Thoracic aorta (tissue), 2 donors: ENCODE measurements around the gene RAB3D. TPM values are rescaled to one million over a fixed set of nuclear protein-coding genes. Genes with fewer than 3 reads are reported as not detected.

Experiments
- ATAC-seq: fragments of 150-250 bp; one replicate; pipeline ENCODE4 v1.8.0; 2017; ENCODE audit warnings: low read depth; ENCODE audit not compliant: insufficient number of reproducible peaks, low FRiP score
- DNase-seq: peaks from one replicate; pipeline ENCODE4 v3.0.0-alpha.2; 2020; ENCODE audit warnings: low spot score
- H3K27ac ChIP-seq, 2 donors: fragments of 200-600 bp; sonication (generic); 1 replicate in 1 of 2; 2 replicates in 1 of 2; pipeline ENCODE4 v1.5.1; 2016; ENCODE audit warnings: mild to moderate bottlenecking in 2 of 2, moderate library complexity in 2 of 2
- H3K27me3 ChIP-seq: fragments of 200-600 bp; sonication (generic); replicated peaks from 2 replicates; pipeline ENCODE4 v1.6.0; 2016; ENCODE audit warnings: mild to moderate bottlenecking; ENCODE audit not compliant: insufficient read depth
- H3K36me3 ChIP-seq: fragments of 200-600 bp; sonication (generic); one replicate; pipeline ENCODE4 v1.5.1; 2016
- H3K4me1 ChIP-seq, 2 donors: fragments of 200-600 bp; sonication (generic); 1 replicate in 1 of 2; 2 replicates in 1 of 2; pipeline versions ENCODE4 v1.5.1 to v1.6.0; 2016; ENCODE audit warnings: low read depth in 2 of 2, mild to moderate bottlenecking in 1 of 2; ENCODE audit not compliant: control insufficient read depth in 1 of 2
- H3K4me3 ChIP-seq: fragments of 200-600 bp; sonication (generic); 2 replicates; pipeline ENCODE4 v1.5.1; 2016; ENCODE audit warnings: mild to moderate bottlenecking
- H3K9me3 ChIP-seq: fragments of 200-600 bp; sonication (generic); 2 replicates; pipeline ENCODE4 v1.5.1; 2016
- total RNA-seq, 2 donors: library from RNA; depleted of rRNA; stranded (reverse); fragments of >200 nt; gene quantifications; one replicate each; pipeline versions ENCODE4 v1.1.0 to v1.2.3, GENCODE V29; 2016
- TF ChIP-seq, protein P1 (sequence below): fragments of 200-600 bp; sonication (generic); IDR thresholded peaks from one replicate; pipeline ENCODE4 v1.5.1; 2019; ENCODE audit warnings: antibody characterized with exemption

RAB3D gene
- total RNA-seq, 2 donors from 2014 or later, result 14.2 to 20.4 TPM

GRCh38 chr19:11332822-11333221 lies 6.6 kb downstream of the RAB3D start:
- Histone ChIP-seq H3K4me1 (peaks cover 0 to 2% of the 10 kb centered on the region in 2 donors), H3K36me3 (peaks cover 46% of the 10 kb centered on the region), H3K4me3 (no peak overlapping the region), H3K27me3 (no peaks in the 10 kb centered on the region), H3K9me3 (no peaks in the 10 kb centered on the region), H3K27ac (no peak overlapping the region)
- TF ChIP-seq, protein P1, sequence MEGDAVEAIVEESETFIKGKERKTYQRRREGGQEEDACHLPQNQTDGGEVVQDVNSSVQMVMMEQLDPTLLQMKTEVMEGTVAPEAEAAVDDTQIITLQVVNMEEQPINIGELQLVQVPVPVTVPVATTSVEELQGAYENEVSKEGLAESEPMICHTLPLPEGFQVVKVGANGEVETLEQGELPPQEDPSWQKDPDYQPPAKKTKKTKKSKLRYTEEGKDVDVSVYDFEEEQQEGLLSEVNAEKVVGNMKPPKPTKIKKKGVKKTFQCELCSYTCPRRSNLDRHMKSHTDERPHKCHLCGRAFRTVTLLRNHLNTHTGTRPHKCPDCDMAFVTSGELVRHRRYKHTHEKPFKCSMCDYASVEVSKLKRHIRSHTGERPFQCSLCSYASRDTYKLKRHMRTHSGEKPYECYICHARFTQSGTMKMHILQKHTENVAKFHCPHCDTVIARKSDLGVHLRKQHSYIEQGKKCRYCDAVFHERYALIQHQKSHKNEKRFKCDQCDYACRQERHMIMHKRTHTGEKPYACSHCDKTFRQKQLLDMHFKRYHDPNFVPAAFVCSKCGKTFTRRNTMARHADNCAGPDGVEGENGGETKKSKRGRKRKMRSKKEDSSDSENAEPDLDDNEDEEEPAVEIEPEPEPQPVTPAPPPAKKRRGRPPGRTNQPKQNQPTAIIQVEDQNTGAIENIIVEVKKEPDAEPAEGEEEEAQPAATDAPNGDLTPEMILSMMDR, result no peak
- DNase-seq (no peak), ATAC-seq (no peak)

- no peaks in the 10 kb centered on the region for H3K27me3 ChIP-seq
- TF ChIP-seq, protein P1, result no peak
- ATAC-seq (no peak), DNase-seq (no peak)
- H3K36me3 ChIP-seq, result peaks cover 56% of the 10 kb centered on the region
- no peaks in the 10 kb centered on the region for H3K4me1 ChIP-seq
- no peaks in the 10 kb centered on the region for H3K9me3 ChIP-seq
- no peak overlapping the region for H3K27ac ChIP-seq
- no peak overlapping the region for H3K4me3 ChIP-seq
Observed at GRCh38 chr19:11331502-11331901, 8.0 kb downstream of the RAB3D start.

DNA sequence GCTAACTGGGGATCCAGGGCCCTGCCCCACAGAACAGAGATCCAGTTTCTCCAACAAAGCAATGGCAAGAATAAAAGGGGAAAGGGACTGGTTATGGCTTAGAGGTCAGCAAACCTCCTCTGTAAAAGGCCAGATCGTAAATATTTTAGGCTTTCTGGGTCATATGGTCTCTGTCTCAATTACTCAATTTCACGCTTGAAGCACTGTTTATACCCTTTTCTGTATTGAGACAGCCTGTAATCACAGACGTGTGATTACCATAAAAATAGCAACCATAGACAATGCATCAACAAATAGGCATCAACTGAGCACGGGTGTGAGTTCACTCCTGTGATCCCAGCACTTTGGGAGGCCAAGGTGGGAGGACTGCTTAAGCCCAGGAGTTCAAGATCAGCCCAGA lies 9.3 kb downstream of the RAB3D start:
- DNase-seq (no peak), ATAC-seq (no peak)
- H3K4me1 ChIP-seq, result no peaks in the 10 kb centered on the region
- H3K4me3 ChIP-seq, result no peak overlapping the region
- TF ChIP-seq, protein P1, result no peak
- no peaks in the 10 kb centered on the region for H3K9me3 ChIP-seq
- H3K27me3 ChIP-seq, result no peaks in the 10 kb centered on the region
- H3K36me3 ChIP-seq, result peaks cover 48% of the 10 kb centered on the region
- H3K27ac ChIP-seq, result no peak overlapping the region

GRCh38 chr19:11325544-11325943 lies 13.9 kb downstream of the RAB3D start:
- TF ChIP-seq, protein P1, result no peak
- ATAC-seq (no peak), DNase-seq (no peak)
- H3K4me3 ChIP-seq, result no peak overlapping the region
- no peaks in the 10 kb centered on the region for H3K27me3 ChIP-seq
- no peaks in the 10 kb centered on the region for H3K9me3 ChIP-seq
- peaks cover 10 to 14% of the 10 kb centered on the region in 2 donors for H3K4me1 ChIP-seq
- no peak overlapping the region for H3K27ac ChIP-seq
- peaks cover 23% of the 10 kb centered on the region for H3K36me3 ChIP-seq

GRCh38 chr19:11324748-11325389 lies 14.6 kb downstream of the RAB3D start:
- Histone ChIP-seq H3K4me3 (no peak overlapping the region), H3K27ac (peak overlapping the region; percentile 34 to 87), H3K36me3 (peaks cover 21% of the 10 kb centered on the region), H3K9me3 (no peaks in the 10 kb centered on the region), H3K4me1 (peaks cover 10 to 14% of the 10 kb centered on the region in 2 donors), H3K27me3 (no peaks in the 10 kb centered on the region)
- TF ChIP-seq, protein P1, result no peak
- no peak for ATAC-seq
- no peak for DNase-seq
